Right forelimb (tissue), 1 donor: ENCODE data around the gene PANX3.

Experiments
- DNase-seq: peaks from one replicate; pipeline ENCODE4 v3.0.0-alpha.2; 2018

PANX3 gene

DNA sequence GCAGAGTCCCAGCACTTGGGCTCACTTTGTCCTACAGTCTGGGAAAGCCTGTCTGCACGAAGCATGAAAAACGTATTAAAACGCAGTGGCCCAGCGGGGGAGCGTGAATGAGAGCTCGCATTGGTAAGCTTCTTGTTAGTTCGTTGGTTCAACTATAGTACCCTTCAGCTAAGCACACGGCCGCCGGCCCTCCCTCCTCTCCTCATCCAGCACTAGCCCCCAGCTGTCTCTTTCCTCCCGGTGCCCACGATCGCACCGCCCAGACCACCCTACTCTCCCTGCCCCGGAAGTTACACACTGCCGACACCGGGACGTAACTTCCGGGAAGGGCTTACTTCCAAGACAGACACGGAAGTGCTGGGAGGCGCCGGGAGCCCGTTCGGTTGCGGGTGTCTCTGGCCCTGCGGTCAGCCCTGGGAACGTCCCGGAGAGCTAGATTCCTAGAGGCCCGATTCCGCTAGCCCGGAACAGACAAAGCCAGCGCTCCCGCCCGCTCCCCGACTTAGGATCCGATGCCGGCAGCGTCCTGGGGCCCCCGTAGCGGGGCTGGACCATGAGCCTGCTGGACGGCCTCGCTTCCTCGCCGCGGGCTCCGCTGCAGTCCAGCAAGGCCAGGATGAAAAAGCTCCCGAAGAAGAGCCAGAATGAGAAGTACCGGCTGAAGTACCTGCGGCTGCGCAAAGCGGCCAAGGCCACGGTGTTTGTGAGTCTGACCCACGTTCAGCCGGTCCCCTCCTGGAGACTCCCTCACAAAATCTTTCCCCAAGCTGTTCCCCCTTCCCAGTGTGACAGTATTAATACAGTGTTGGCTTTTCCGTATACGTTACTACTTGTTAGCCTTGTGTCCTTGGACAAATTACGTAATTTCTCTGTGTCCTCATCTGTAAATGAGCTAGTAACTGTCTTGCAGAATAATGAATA, 11.6 kb downstream of the PANX3 start, which contains the start of gene TBRG1:
Gene TBRG1, plus strand, starts transcription at position 334 of the 921 bp plus-strand sequence. Its CDS starts 220 bp downstream, at position 554.
- peak; percentile 94 for DNase-seq

DNA sequence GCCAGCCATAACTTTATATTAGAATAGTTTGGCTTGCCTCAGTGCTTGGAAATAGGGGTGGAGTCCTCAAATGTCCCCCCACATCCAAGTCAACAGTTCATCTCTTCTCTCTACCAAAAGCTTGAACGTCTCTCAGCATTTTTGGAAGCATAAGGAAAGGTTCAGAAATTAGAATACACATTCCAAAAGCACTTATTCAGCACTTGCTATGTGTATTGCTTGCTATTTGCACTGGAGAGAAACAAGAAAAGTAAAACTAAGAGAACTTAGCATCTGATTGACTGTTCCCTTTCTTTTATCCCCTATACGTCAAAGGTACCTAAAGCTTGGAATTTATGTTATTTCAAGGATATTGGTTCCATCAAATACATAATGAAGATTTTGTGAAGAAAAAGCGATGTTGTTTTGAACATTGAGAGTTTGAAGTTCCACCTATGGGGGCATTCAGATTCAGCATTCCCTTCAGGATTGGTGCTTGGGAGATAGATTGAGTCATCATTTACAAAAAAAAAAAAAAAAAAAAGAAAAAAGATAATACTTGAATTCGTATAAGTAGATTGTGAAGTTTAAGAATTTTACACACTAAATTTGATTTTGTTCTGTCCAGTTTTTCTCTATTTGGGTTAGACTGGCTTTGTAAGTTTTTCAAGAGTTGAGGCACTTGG, 12.8 kb downstream of the PANX3 start:
- DNase-seq, result no peak

DNA sequence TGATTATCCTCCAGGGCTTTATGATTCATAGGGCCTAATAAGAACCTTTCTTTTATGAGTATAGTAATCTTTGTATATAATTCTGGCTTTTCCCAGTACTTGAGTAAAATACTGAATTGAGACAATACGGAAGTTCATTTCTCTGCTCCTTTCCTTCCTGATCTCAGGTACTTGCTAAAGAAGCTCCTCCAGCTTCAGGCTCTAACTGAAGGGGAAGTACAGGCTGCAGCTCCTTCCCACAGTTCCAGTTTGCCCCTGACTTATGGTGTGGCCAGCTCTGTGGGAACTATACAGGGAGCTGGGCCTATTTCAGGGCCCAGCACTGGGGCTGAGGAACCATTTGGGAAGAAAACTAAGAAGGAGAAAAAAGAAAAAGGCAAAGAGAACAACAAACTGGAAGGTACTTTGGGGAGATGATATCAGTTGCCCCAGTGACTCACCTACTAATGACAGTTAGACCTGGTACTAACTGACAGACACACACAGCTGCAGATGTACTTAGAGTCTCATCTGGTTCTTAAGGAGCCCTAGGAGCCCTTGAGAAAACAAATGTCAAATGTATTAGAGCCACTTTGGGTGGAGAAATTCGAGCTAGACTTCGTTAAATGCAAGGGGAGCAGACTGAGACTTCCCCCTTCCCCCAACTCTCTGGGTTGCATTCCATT, 14.4 kb downstream of the PANX3 start:
- no peak for DNase-seq

DNA sequence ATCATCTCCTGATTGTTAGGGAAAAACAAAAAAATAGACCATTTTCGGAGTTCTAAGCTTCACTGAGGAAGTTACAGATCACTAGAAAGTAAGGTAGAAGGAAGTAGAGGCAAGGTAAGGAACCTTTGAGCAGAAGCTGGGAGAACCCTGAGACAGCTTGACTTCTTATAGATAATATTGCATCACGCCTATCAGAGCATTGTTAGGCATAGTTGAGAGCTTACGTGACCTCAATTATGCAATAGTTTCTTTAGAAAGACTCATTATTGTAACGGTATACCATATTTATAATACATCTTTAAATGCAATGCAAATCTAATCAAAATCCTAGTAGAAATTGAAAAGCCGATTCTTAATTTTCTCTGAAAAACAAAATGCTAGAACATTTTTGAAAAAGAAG, 16.3 kb downstream of the PANX3 start:
- DNase-seq, result no peak

DNA sequence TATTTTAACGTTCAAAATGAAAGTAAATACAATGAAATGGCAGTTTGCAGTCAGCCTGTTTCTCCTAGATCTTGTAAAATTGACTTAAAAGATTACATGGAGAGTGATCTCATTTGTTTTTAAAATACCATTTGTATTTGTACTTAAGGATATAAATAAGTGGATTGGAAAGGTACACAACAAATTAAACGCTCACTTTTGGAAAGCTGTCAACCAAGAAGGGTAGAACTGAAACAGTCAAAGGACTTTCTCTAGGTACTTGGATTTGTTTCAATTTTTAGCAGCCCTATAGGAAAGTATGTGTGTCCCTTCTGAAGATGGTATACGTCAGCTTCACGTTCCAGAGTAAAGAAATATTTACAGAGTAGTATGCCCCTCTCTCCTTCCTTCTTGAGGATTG, 18.7 kb downstream of the PANX3 start:
- no peak for DNase-seq

DNA sequence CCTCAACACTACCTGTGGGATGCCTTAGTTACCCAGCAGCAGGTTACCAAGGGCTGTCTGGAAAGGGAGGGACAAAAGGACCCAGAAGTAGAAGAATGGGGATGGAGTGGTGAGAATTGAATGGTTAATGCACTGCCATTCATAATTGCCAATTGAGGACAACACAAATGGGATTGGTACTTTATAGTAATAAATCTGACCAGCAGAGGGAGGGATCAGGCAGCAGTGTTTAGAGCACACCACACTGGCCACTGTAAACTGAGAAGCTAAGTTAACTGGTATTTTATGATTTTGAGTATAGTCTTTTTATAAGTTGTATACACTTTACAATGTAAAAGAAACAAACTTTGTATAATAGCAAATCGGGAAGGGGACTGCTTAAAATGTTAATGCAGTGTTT, 22.1 kb downstream of the PANX3 start:
- DNase-seq, result no peak

DNA sequence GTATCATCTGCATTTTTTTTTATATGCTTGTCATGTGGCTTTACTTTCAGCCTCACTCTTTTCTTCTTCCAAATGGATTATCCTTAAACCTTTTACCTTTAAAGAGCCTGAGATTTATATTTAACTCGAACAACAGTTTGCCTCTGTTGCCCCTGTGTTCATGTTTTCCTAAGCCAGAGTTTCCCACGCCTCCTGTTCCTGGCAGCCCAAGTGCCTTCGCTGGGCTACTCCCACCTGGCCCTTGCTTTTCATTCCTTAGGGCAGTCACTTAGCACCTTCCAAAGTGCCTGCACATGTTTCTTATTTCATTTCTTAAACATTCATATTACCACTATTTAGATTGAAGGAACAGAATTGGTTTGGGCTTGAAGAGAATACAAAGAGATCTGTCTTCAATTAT, 24.7 kb downstream of the PANX3 start:
- no peak for DNase-seq

DNA sequence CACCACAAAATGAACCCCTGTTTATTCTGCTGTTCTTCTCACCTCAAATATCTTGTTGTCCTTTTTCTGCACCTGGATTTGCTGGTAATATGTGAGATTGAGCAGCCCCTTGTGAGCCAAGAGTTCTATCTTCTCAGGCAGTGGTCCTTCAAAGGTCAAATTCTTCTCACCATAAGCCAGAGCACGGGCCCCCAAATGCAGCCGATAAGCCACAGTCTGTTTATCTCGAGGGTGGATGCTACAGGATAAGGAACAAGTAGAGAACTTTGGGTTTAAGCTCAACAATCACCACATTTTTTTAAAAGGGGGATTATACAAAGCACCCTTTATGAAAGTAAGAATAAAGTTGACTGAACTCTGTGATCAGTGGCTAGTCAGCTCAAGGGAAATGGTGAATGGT, 27.3 kb downstream of the PANX3 start:
- DNase-seq, result no peak

DNA sequence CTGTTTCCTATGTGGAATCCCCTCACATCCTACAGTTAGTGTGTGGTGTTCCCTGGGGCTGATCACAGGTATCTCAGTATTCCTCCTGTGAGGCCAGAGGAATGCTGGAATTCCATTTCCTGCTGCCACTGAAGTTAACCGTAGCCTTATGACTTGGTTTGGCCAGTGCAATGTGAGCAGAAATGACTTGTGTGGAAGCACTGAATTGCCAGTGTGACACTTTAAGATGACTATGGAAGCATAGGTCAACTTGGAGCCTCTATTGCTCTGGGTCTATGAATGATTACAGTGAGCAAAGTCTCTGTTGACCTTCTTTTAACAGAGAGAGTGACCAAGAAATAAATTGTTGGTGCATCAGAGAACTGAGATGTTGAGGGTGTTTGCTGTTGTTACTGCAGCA, 28.0 kb downstream of the PANX3 start:
- no peak for DNase-seq

DNA sequence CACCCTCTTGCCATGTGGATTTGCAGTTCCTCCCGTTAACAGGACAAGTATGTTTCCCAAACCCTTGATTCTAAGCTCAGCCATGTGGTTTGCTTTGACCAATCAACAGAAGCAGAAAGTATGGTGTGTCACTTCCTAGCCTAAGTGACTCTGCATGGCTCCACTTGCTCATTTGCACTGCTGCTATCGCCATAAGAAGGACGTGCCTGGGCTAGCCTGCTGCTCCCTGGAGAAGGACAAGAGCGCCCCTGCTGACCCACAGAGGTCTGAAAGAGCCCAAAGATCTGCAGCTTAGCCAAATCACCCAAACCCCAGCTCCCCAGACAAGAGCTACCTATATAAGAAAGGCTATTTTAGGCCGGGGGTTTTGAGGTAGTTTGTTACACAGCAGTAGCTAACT, 29.4 kb downstream of the PANX3 start:
- no peak for DNase-seq

DNA sequence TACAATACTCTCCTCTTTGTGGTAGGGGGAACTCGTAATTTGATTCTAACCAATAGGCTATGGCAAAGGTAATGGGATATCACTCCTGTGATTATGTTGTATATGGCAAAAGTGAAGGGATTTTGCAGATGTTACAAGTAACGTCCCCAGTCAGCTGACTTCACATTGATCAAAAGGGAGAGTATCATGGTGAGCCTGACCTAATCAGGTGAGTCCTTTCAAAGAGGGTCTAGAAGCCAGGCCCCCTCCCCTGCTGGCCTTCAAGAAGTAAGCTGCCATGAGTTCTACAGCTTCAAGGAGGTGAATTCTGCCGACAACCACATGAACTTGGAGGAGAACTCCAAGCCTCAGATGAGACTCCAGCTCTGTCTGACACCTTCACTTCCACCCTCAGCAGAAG, 31.4 kb downstream of the PANX3 start:
- DNase-seq, result no peak

DNA sequence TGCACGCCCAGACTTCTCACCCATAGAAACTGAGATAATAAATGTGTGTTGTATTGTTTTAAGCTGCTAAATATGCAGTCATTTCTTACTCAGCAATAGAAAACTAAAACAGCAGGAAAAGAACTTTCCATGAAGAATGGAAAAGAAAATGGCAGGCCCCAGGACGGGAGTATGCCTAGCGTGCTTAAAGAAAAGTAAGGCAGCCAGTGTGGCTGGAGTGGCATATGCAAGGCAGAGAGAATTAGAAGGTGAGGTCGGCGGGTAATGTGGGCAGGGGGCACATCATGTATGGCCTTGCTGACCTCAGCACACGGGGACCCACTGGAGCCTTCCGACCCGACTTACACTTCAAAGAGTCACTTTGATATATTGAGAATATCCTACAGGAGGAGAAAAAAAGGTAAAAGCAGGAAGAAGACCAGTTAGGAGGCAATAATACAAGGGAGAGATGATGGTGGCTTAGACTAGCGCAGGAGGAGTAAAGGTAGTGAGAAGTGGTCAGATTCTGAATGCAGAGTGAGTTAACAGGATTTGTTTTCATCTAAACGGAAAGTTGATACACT, 31.9 kb downstream of the PANX3 start:
- no peak for DNase-seq

DNA sequence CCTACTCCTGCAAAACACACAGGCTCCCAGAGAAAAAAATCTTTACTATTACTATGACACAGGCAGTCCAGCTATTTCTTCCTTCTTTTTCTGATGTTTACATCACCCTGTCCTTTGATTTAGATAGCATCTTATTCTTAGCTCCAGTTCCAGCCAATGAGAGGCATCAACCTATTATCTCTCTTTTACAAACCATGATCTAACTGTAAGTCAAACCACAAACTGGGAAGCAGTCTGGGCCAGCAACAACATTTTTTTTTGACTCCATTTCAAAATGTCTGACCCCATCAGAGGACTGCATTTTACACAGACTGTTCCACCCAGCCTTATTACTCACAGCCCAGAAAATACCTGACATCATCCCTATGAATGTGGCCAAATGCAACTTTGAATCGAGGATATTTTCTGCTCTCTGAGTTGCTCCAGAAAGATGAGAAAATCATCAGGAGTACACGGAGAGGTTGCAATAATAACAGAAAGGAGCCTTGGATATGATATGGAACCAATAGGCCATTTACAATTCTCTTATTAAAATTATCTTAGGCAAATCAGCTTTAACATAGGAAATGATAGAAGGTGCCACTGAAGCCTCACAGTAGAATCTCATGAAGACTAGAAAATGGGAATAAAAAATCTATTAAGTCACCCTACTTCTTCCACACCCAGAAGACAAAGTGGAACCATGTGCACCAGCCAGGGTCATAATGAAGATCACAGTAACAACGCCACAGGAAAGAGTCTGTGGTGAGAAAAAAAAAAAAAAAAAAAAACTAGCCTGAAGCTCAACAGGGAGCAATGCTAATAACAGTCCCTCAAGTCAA, 32.6 kb downstream of the PANX3 start:
- no peak for DNase-seq

DNA sequence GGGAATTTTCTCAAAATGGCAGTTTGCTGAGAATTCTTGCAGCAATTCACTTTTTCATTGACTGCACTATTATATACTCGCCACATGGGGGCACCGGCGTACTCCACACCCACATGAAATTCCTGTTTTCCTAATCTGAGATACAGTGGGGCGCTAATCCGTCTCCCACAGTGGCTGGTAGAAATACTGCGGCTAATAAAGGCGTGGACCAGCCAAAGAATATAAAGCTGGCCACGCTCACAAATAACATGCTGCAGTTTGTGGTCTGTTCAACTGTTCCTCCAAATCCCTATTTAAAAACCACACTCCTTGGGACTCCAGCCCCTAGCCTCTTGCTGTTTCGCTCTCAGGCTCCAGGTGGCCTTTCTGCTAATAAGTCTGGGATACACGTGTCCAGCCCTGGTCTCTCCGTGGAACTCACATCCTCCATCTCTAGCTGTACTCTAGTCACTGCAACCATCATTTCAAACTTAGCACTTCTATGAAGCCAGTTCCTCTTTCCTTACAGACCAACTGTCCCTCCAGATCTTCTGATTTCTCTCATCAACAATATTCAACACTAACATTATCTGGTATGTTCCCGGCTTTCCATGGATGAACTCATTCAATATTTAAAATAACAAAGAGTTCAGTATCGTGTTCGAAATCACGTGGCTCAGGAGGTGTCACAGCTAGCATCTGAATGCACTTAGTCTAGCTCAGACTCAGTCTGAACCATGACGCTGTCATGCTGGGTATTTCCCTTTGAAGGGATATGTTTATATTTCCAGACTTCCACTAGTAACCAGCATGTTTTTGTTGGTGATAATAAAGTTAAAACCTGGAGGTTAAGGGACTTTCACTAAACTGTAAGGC, 33.4 kb downstream of the PANX3 start:
- peak; percentile 62 for DNase-seq

DNA sequence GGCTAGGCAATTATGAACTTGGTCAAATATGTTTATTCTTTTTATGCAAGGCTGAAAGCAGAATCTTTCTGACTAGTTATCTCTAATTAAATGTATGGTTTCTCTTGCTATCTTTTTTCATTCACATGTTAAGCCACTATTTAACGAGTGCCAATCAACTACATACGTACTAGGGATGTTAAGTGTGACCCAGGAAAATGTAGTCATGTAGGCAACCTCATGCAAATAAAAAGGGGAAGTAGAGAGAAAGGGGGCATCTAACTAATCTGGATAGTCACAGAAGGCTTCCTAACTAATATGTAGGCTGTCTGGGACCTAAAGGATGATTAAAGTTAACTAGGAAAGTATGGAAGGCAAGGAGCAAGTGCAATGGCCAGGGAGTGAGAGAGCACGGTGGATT, 34.9 kb downstream of the PANX3 start:
- no peak for DNase-seq

DNA sequence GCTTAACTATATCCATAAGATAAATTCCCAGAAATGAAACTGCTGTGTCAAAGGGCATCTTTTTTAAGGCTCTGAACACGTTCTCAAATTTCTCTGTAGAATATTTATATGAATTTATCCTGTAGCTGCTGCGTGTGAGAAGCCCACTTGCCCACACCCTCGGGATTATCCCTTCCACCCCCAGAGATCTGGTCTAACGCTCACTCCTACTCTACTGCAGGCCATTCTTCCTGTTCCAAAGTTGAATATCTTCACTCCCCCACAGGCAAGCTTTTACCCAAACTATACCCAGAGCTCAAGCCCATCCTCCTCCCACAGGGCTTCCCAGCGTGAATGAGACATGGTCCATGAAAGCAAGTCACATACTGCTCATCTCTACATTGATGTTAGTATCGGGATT, 37.4 kb downstream of the PANX3 start:
- no peak for DNase-seq

DNA sequence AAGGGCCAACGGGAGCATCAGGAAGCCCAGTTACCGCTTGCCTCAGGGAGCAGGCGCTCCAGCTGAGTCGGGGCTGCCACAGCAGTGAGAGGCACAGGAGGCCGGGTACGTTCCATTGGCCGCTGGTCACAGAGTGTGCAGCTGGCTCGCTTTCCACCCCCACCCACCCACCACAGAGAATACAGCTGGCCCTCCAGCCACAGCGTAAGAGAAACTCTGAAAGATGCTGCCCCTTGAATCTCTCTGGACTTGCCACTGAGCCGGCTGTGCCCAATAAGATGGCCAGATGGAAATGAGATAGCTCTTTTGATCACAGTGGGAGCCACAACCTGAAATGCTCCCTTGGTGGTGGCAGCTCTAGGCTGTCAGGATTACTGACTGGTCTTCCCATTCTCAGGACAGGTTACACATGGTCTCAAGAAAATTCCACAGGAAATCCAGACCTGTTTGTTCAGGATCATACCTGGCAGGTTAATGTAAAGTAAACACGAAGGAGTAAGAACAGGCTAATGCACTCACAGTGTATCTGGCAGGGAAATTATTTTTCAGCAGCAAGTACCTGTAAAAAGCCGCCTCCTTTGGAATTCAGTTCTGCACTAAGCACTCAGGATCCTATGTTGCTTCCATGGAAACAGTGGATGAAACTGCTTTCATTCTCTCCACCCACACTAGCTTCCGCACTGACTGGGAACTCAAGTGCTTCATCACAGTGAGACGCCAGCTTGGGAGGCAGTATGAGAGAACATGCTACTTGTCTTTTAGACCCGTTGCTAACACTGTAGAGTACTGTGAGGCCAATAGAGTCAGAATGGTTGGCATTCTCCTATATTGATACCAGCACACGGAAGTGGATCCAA, 45.8 kb downstream of the PANX3 start:
- no peak for DNase-seq

DNA sequence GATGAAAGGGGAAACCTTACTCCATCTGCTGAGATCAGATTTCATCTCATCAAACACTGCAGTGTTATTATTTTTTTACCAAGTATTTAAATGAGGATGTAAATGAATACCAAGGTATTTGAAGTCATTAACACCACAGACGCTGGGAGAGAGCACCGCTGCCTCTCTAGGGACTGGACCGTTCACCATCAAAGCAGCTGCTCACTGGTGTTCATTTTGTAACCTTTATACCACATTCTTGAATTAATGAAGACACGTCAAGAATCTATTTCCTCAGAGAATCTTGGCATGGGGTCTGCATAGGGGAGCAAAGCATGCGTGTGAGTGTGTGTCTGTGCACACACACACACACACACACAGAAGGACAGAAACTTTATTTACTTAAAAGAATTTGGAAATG, 46.7 kb downstream of the PANX3 start:
- DNase-seq, result no peak

DNA sequence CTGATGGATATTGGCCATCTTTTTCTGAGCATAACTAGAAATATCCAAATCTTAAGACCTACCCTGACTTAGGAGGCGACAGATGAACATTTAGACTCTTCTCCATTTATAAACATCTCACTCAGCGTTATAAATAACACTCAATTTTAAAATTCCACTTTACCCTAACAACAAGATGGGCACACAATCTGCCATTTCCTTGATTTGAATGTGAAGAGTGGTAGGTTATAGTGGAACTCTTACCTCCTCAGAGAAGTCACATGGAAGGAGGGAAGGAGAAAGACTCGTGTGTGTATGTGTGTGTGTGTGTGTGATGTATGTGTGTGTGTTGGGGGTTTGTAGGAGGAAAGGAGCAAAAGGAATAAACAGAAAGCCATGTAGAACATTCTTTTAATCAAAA, 47.3 kb downstream of the PANX3 start:
- no peak for DNase-seq

DNA sequence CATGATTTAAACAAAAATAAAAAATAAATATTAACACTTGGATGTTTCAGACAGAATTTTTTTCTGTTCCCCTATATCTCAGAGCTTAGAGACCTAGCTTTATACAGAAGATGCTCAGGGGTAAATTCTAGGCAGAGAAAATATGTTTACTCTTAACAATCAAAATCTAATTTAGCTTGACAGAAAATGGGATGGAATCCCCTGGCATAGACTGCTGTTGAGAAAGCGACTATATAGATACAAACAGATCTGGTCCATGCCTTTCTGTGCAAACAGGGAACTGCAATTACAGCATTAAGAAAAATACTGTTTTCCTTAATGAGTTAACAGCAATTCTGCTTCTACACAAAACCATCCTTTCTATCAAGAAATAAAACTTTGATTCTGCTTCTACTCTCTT, 47.8 kb downstream of the PANX3 start:
- DNase-seq, result no peak

DNA sequence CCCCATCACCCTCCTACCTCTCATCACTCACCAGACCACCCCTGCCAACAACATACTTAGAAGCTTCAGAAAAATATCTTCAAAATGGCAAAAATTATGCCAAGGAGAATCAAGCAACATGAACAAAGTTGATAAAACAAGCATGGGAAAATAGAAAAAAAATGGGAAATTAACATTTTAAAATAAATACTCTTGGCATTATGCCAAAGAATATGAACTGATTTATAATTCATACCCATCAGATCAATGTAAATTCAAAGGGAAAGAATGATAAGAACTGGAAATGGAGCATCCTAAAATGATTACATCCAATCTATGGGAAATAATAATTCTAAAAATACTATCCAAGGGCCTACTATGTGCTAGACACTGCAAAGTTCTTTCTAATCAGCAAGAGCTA, 50.3 kb downstream of the PANX3 start:
- no peak for DNase-seq
